ENCODE data around the gene NLRC5. TPM values are rescaled to one million over a fixed set of nuclear protein-coding genes. Genes with fewer than 3 reads are reported as not detected.

NLRC5 gene
- total and polyA plus RNA-seq, 4 donors = 23.9 to 46.4 (median 31.1) TPM

GRCh38 chr16:56983211-56983751 is 6.1 kb upstream of the NLRC5 start:
- no peak for DNase-seq
- ATAC-seq (ENCODE audit: insufficient read depth, low FRiP score) = no peak

GRCh38 chr16:56984639-56985038 is 4.7 kb upstream of the NLRC5 start:
- ATAC-seq (ENCODE audit: insufficient read depth, low FRiP score) (no peak), DNase-seq (no peak)
- no peak overlapping the region for H3K4me3 ChIP-seq
- H3K9me3 ChIP-seq (ENCODE audit: control insufficient read depth in 4 of 4, insufficient read depth in 3 of 4, low read length in 3 of 4) = no peaks in the 10 kb centered on the region
- no peak for TF ChIP-seq CTCF (IDR thresholded peaks at IDR 0.05; ENCODE audit: control extremely low read depth, extremely low read depth)
- H3K9ac ChIP-seq (ENCODE audit: insufficient read depth in 1 of 2, low read length in 2 of 2) = no peak overlapping the region
- peaks cover 0 to 4% (median 0%) of the 10 kb centered on the region in 4 donors for H3K36me3 ChIP-seq (ENCODE audit: control insufficient read depth in 4 of 4, insufficient read depth in 4 of 4, low read length in 4 of 4)
- peaks cover 0 to 26% (median under 1%) of the 10 kb centered on the region in 5 donors for H3K4me1 ChIP-seq (ENCODE audit: control insufficient read depth in 5 of 5, insufficient read depth in 5 of 5, low read length in 5 of 5)
- no peaks in the 10 kb centered on the region for H3K27me3 ChIP-seq (ENCODE audit: control insufficient read depth in 3 of 3, insufficient read depth in 3 of 3, low read length in 2 of 3)
- 79 to 87% methylated on average over 6 of the region's 6 CpGs for WGBS, 2 donors
- H3K27ac ChIP-seq (ENCODE audit: low read depth in 1 of 2, low read length in 1 of 2) = no peak overlapping the region

More at GRCh38 chr16:56983211-56983751, 6.1 kb upstream of the NLRC5 start:
- no peak for TF ChIP-seq CTCF (IDR thresholded peaks at IDR 0.05; ENCODE audit: control extremely low read depth, extremely low read depth)
- Histone ChIP-seq H3K4me3 (no peak overlapping the region), H3K4me1 (ENCODE audit: control insufficient read depth in 5 of 5, insufficient read depth in 5 of 5, low read length in 5 of 5) (peaks cover 0 to 19% (median 0%) of the 10 kb centered on the region in 5 donors), H3K9me3 (ENCODE audit: control insufficient read depth in 4 of 4, insufficient read depth in 3 of 4, low read length in 3 of 4) (no peaks in the 10 kb centered on the region), H3K27me3 (ENCODE audit: control insufficient read depth in 3 of 3, insufficient read depth in 3 of 3, low read length in 2 of 3) (no peaks in the 10 kb centered on the region), H3K36me3 (ENCODE audit: control insufficient read depth in 4 of 4, insufficient read depth in 4 of 4, low read length in 4 of 4) (peaks cover 0 to 4% (median 0%) of the 10 kb centered on the region in 4 donors), H3K27ac (ENCODE audit: low read depth in 1 of 2, low read length in 1 of 2) (no peak overlapping the region), H3K9ac (ENCODE audit: insufficient read depth in 1 of 2, low read length in 2 of 2) (no peak overlapping the region)
- WGBS, 2 donors = 73 to 76% methylated on average over 9 of the region's 9 CpGs

- no peak for TF ChIP-seq CTCF (IDR thresholded peaks at IDR 0.05; ENCODE audit: control extremely low read depth, extremely low read depth)
- ATAC-seq (ENCODE audit: insufficient read depth, low FRiP score) = no peak
- no peak overlapping the region for H3K9ac ChIP-seq (ENCODE audit: insufficient read depth in 1 of 2, low read length in 2 of 2)
- H3K36me3 ChIP-seq (ENCODE audit: control insufficient read depth in 4 of 4, insufficient read depth in 4 of 4, low read length in 4 of 4) = peaks cover 0 to 4% (median 0%) of the 10 kb centered on the region in 4 donors
- peak overlapping the region in 1 of 2 donors; percentile 23 for H3K27ac ChIP-seq (ENCODE audit: low read depth in 1 of 2, low read length in 1 of 2)
- peaks cover 0 to 3% (median 0%) of the 10 kb centered on the region in 3 donors for H3K27me3 ChIP-seq (ENCODE audit: control insufficient read depth in 3 of 3, insufficient read depth in 3 of 3, low read length in 2 of 3)
- H3K9me3 ChIP-seq (ENCODE audit: control insufficient read depth in 4 of 4, insufficient read depth in 3 of 4, low read length in 3 of 4) = no peaks in the 10 kb centered on the region
- DNase-seq = no peak
- peaks cover 0 to 26% (median 4%) of the 10 kb centered on the region in 5 donors for H3K4me1 ChIP-seq (ENCODE audit: control insufficient read depth in 5 of 5, insufficient read depth in 5 of 5, low read length in 5 of 5)
- H3K4me3 ChIP-seq = no peak overlapping the region
- WGBS, 2 donors = 74 to 84% methylated on average over 7 of the region's 7 CpGs
Observed at GRCh38 chr16:56985288-56985961, 3.9 kb upstream of the NLRC5 start.

All from lung (tissue), 12 donors.